H1 (cell line): ENCODE results near the gene TFPT. TPM values are rescaled to one million over a fixed set of nuclear protein-coding genes. Genes with fewer than 3 reads are reported as not detected.

Source experiments
- SUZ12 ChIP-seq: fragments of 200-600 bp; sonication (generic); IDR thresholded peaks from 2 replicates; pipeline ENCODE4 v1.6.1; 2012; ENCODE audit warnings: mild to moderate bottlenecking, inconsistent platforms, low read length, moderate library complexity, mixed read lengths
- polyA plus RNA-seq, 7 experiments: library from polyadenylated mRNA; depleted of rRNA in 3 of 7; stranded (reverse) in 5 of 7; unstranded in 2 of 7; fragments of >200 nt in 5 of 7; fragments of 200-250 nt in 2 of 7; gene quantifications; 1 replicate in 5 of 7; 2 replicates in 1 of 7; 4 replicates in 1 of 7; pipeline versions ENCODE4 v1.2.1 to v1.2.3, GENCODE V29; 2011 to 2013; ENCODE audit warnings: missing spikeins in 2 of 7, mixed read lengths in 2 of 7
- total RNA-seq: library from RNA; stranded (reverse); fragmentation: NEBNext Ultra II Directional; extraction: Animal tissue kit (Norgen Biotek cat#: 25700); gene quantifications from 2 replicates; pipeline ENCODE4 v1.2.1, GENCODE V29; 2021

Gene TFPT
- total and polyA plus RNA-seq, 2 of the 8 experiments (the other 6 are each of a cell fraction or from before 2014, with no cell fraction given), result 10.4 to 17.7 TPM

DNA sequence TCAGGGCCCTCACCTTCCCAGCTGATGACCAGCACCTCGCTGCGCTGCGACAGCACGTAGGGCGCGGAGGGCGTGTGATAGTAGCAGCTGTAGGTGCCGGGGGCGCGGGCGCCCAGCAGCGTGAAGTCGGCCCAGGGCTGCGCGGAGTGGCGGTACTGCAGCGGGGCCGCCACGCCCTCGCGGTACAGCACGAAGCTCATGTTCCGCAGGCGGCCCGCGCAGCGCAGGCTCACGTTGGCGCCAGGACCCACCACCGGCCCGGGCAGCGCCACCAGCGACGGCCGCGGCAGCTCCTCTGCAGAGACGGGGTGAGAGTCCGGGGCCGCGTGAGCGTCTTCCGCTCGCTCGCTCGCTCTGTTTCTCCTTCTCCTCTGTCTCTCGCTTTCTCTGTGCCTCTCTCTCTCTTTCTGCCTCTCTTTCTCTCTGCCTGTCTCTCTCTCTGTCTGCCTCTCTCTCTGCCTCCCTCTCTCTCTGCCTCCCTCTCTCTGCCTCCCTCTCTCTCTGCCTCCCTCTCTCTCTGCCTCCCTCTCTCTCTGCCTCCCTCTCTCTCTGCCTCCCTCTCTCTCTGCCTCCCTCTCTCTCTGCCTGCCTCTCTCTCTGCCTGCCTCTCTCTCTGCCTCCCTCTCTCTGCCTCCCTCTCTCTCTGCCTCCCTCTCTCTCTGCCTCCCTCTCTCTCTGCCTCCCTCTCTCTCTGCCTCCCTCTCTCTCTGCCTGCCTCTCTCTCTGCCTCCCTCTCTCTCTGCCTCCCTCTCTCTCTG is 19.4 kb downstream of the TFPT start (continued):
- peak; percentile 71 for TF ChIP-seq SUZ12
- TF ChIP-seq, all 59 proteins: peak for 9; not testable (repeated sequence) for 50
